Lower leg skin (tissue), 3 donors: Measurements from ENCODE around the gene TSPAN11.

Source experiments
- CTCF ChIP-seq, 3 donors: fragments of 450-650 bp; IDR thresholded peaks; one replicate each; pipeline ENCODE4 v1.5.1; 2016; ENCODE audit warnings: antibody characterized with exemption in 3 of 3, mild to moderate bottlenecking in 3 of 3, moderate library complexity in 2 of 3
- POLR2A ChIP-seq, 2 donors: fragments of 450-650 bp; IDR thresholded peaks; one replicate each; pipeline ENCODE4 v1.6.1; 2016 to 2017; ENCODE audit warnings: antibody characterized with exemption in 2 of 2, mild to moderate bottlenecking in 1 of 2, moderate library complexity in 1 of 2

- TF ChIP-seq CTCF (IDR thresholded peaks at IDR 0.05) (no peak), POLR2A (IDR thresholded peaks at IDR 0.05) (no peak)
Observed at GRCh38 chr12:30952015-30952414, 25.5 kb downstream of the TSPAN11 start.
